ENCODE measurements around the gene TGM3. TPM values are rescaled to one million over a fixed set of nuclear protein-coding genes. Genes with fewer than 3 reads are reported as not detected.

Gene TGM3
- total and polyA plus RNA-seq, 2 of the 4 experiments (the other 2 are of a cell fraction) = not detected

DNA sequence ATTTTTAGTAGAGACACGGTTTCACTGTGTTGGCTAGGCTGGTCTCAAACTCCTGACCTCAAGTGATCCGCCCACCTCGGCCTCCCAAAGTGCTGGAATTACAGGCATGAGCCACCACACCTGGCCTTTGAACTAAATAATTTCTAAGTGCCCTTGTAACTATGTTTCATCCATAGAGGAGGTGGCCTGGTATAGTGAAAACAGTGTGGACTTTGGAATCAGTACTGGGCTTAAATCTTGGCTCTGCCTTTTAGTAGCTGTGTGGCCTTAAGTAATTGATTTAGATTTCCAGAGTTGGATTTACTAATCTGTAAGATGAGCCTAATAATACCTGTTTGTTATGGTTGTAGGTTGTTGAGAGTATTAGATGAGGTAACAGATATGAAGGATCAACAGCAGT, 14.2 kb upstream of the TGM3 start:
- ATAC-seq (ENCODE audit: low read depth) = no peak
- DNase-seq = no peak
- H4K5ac ChIP-seq (ENCODE audit: low read depth, low read length) = no peak overlapping the region
- H2AK5ac ChIP-seq (ENCODE audit: low read depth, low read length) = no peak overlapping the region
- no peak overlapping the region for H3K4ac ChIP-seq (ENCODE audit: low read depth, low read length)
- no peak overlapping the region for H2BK120ac ChIP-seq (ENCODE audit: low read depth, low read length)
- H3K9me3 ChIP-seq (ENCODE audit: control insufficient read depth, insufficient read depth, low read length) = no peaks in the 10 kb centered on the region
- no peaks in the 10 kb centered on the region for H3K4me1 ChIP-seq (ENCODE audit: control insufficient read depth, insufficient read depth, low read length)
- no peak overlapping the region for H3K4me2 ChIP-seq (ENCODE audit: low read depth, low read length)
- H3K27ac ChIP-seq (ENCODE audit: insufficient read depth, low read length) = no peak overlapping the region
- no peaks in the 10 kb centered on the region for H3K36me3 ChIP-seq (ENCODE audit: control insufficient read depth, insufficient read depth, low read length)
- whole genome bisulfite sequencing, 2 experiments (ENCODE audit: extremely low coverage in 2 of 2, insufficient read length in 1 of 2) = no CpG with 5 or more reads among the region's 3 CpGs
- TF ChIP-seq SMC3 (IDR thresholded peaks at IDR 0.05; ENCODE audit: low read depth, low read length) (no peak), RCOR1 (IDR thresholded peaks at IDR 0.05; ENCODE audit: insufficient replicate concordance, low read length) (no peak), RAD21 (IDR thresholded peaks at IDR 0.05; ENCODE audit: low read length) (no peak), MAFK (IDR thresholded peaks at IDR 0.05; ENCODE audit: low read depth, low read length) (no peak), MXI1 (IDR thresholded peaks at IDR 0.05; ENCODE audit: borderline replicate concordance, low read depth, low read length) (no peak), FOS (IDR thresholded peaks at IDR 0.05; ENCODE audit: low read depth, low read length) (no peak)
- TF ChIP-seq, protein P1, sequence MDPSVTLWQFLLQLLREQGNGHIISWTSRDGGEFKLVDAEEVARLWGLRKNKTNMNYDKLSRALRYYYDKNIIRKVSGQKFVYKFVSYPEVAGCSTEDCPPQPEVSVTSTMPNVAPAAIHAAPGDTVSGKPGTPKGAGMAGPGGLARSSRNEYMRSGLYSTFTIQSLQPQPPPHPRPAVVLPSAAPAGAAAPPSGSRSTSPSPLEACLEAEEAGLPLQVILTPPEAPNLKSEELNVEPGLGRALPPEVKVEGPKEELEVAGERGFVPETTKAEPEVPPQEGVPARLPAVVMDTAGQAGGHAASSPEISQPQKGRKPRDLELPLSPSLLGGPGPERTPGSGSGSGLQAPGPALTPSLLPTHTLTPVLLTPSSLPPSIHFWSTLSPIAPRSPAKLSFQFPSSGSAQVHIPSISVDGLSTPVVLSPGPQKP (IDR thresholded peaks at IDR 0.05; ENCODE audit: borderline replicate concordance, low read depth, low read length) = no peak
- no peak overlapping the region for H3K14ac ChIP-seq (replicated peaks; ENCODE audit: low read depth, low read length)
- no peak overlapping the region for H2BK15ac ChIP-seq (ENCODE audit: low read depth, low read length)
- no peak overlapping the region for H4K8ac ChIP-seq (ENCODE audit: low read depth in 2 of 2, low read length in 2 of 2)
- H3K18ac ChIP-seq (ENCODE audit: low read depth, low read length) = no peak overlapping the region
- in situ Hi-C loops (cut with MboI; ENCODE audit: low sequenced_read_pairs) (no loop called here), intact Hi-C loops (cut with micrococcal nuclease) (no loop called here), dilution Hi-C loops (cut with HindIII; ENCODE audit: low sequenced_read_pairs, unreplicated experiment) (no loop called here)
- H3K4me3 ChIP-seq (ENCODE audit: insufficient read depth, low read depth, low read length) = no peak overlapping the region
- H3K56ac ChIP-seq (ENCODE audit: extremely low read depth, insufficient read depth, low read length) = no peak overlapping the region
- no peak overlapping the region for H2AK9ac ChIP-seq (replicated peaks; ENCODE audit: low read depth, low read length, poor library complexity)
- H2BK20ac ChIP-seq (ENCODE audit: low read depth, low read length) = no peak overlapping the region
- no TSS peak for BruUV-seq (replicated peaks)
- ChIA-PET POLR2A (ENCODE audit: unreplicated experiment) (no interaction called here), CTCF (no interaction called here)
- H3K9me1 ChIP-seq (ENCODE audit: insufficient read depth, low read length) = no peaks in the 10 kb centered on the region
- peaks cover 2% of the 10 kb centered on the region; the same call in 1 of the 2 replicates for H3K27me3 ChIP-seq (ENCODE audit: control insufficient read depth, insufficient read depth, low read length)
- no peak overlapping the region for H2AFZ ChIP-seq (replicated peaks; ENCODE audit: low read length, poor library complexity)
- no peak overlapping the region for H2BK5ac ChIP-seq (ENCODE audit: low read depth, low read length, poor library complexity, severe bottlenecking)
- no peak overlapping the region for H4K91ac ChIP-seq (ENCODE audit: insufficient read depth, low read depth, low read length)
- no peak overlapping the region for H3K9ac ChIP-seq (ENCODE audit: low read depth, low read length)
- no peaks in the 10 kb centered on the region for H3K79me1 ChIP-seq (ENCODE audit: low read depth in 1 of 2, low read length in 2 of 2)
- no peaks in the 10 kb centered on the region for H4K20me1 ChIP-seq (ENCODE audit: insufficient read depth, low read length)
- no peak overlapping the region for H3K23ac ChIP-seq (ENCODE audit: low read depth, low read length)
